Neutrophil (primary cell): Measurements from ENCODE around the gene NLGN2.

Experiments used
- H3K27ac ChIP-seq: fragments of 200-600 bp; sonication (generic); 2 replicates; pipeline ENCODE4 v1.5.1; 2016; ENCODE audit warnings: mild to moderate bottlenecking, moderate library complexity
- H3K27me3 ChIP-seq: fragments of 200-600 bp; sonication (generic); 2 replicates; pipeline ENCODE4 v1.6.0; 2016; ENCODE audit warnings: mild to moderate bottlenecking
- H3K36me3 ChIP-seq: fragments of 200-600 bp; sonication (generic); 2 replicates; pipeline ENCODE4 v1.5.1; 2017
- H3K4me1 ChIP-seq, 2 experiments: fragments of 200-600 bp in 1 of 2; sonication (generic) in 1 of 2; 1 replicate in 1 of 2; 2 replicates in 1 of 2; pipeline versions ENCODE4 v1.5.1 to v1.6.1; 2013 to 2016; ENCODE audit warnings: low read depth in 1 of 2, low read length in 1 of 2, mild to moderate bottlenecking in 1 of 2, moderate library complexity in 1 of 2; ENCODE audit not compliant: control insufficient read depth in 1 of 2, insufficient read depth in 1 of 2
- H3K4me3 ChIP-seq, 2 experiments: fragments of 200-600 bp in 1 of 2; sonication (generic) in 1 of 2; 1 replicate in 1 of 2; 2 replicates in 1 of 2; pipeline ENCODE4 v1.5.1; 2013 to 2016; ENCODE audit warnings: low read depth in 1 of 2, low read length in 1 of 2, mild to moderate bottlenecking in 1 of 2, moderate library complexity in 1 of 2
- H3K9me3 ChIP-seq: fragments of 200-600 bp; sonication (generic); 2 replicates; pipeline ENCODE4 v1.5.1; 2016
- TF ChIP-seq, protein P1 (sequence below): fragments of 200-600 bp; sonication (generic); IDR thresholded peaks from 2 replicates; pipeline ENCODE4 v1.5.1; 2016; ENCODE audit warnings: antibody characterized with exemption

The NLGN2 gene

DNA sequence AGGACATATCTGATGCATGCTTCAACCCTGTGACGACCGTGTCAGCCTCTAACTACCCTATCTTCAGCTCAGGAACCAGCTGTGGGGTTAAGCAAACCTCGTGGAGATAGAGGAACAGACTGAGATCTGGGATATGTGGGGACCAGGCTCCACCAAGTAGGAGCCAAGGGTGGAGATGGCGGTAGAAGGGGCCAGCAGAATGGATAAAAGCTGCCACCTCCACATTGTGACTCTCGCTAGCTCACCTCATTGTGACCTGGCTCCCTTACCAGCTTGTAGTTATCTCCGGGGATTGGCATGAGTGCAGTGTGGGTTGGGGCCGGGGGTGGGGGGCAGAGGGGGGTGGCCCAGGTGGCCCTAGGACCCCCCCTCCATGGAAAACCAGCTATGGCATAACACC lies 17.7 kb downstream of the NLGN2 start, which contains the start of gene SPEM2:
TSS of gene SPEM2 (plus strand) at position 301 of the 400 bp plus-strand sequence. CDS start at position 374, 73 bp downstream.
- H3K4me3 ChIP-seq, result no peak within 1 kb of the TSS
- no peaks in the 10 kb centered on the region for H3K27me3 ChIP-seq
- H3K4me1 ChIP-seq, result no peaks in the 10 kb centered on the region
- TF ChIP-seq, protein P1, sequence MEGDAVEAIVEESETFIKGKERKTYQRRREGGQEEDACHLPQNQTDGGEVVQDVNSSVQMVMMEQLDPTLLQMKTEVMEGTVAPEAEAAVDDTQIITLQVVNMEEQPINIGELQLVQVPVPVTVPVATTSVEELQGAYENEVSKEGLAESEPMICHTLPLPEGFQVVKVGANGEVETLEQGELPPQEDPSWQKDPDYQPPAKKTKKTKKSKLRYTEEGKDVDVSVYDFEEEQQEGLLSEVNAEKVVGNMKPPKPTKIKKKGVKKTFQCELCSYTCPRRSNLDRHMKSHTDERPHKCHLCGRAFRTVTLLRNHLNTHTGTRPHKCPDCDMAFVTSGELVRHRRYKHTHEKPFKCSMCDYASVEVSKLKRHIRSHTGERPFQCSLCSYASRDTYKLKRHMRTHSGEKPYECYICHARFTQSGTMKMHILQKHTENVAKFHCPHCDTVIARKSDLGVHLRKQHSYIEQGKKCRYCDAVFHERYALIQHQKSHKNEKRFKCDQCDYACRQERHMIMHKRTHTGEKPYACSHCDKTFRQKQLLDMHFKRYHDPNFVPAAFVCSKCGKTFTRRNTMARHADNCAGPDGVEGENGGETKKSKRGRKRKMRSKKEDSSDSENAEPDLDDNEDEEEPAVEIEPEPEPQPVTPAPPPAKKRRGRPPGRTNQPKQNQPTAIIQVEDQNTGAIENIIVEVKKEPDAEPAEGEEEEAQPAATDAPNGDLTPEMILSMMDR, result no peak
- no peak within 1 kb of the TSS for H3K27ac ChIP-seq
- no peaks in the 10 kb centered on the region for H3K9me3 ChIP-seq
- H3K36me3 ChIP-seq, result no peaks in the 10 kb centered on the region

DNA sequence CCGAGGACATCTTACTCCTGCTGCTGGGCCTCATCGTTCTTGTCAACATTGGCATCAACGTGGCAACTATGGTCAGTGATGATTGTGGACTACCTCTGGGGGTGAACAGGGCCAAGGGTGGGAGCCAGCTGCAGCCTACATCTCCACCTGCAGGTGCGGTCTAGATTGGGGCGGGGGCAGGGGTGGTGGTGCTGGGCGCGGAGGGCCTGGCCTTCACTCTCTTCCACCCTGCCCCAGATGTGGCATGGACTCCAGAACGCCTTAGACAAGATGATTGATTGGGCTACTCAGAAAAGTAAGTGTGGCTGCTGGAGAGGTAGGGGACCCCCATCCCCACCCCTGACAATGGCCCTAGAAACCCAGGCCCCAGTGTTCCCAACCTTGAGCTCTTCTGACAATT lies 18.1 kb downstream of the NLGN2 start:
- Histone ChIP-seq H3K4me1 (no peaks in the 10 kb centered on the region), H3K9me3 (no peaks in the 10 kb centered on the region), H3K36me3 (no peaks in the 10 kb centered on the region), H3K27me3 (no peaks in the 10 kb centered on the region), H3K27ac (no peak overlapping the region), H3K4me3 (no peak overlapping the region)
- TF ChIP-seq, protein P1, result no peak

DNA sequence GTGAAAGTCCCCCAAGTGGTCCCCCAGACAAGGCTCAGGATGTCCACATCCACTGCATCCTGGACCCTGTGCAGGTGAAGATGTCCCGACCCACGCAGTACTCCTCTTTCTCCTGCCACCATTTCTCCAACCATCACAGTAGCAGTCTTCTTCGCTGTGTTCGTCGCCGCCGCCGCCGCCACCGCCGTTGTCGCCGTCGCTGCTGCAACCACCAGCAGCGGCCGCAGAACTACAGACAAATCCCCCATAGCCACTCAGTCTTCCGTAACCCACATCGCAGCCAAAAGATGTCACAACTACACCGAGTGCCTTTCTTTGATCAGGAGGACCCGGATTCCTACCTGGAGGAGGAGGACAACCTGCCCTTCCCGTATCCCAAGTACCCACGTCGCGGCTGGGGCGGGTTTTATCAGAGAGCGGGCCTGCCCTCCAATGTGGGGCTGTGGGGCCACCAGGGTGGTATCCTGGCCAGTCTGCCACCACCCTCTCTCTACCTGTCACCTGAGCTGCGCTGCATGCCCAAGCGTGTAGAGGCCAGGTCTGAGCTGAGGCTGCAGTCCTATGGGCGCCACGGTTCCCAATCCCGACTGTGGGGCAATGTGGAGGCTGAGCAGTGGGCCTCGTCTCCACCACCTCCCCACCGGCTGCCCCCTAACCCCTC lies 18.7 kb downstream of the NLGN2 start:
- no peak overlapping the region for H3K27ac ChIP-seq
- H3K36me3 ChIP-seq, result no peaks in the 10 kb centered on the region
- H3K4me1 ChIP-seq, result no peaks in the 10 kb centered on the region
- no peaks in the 10 kb centered on the region for H3K9me3 ChIP-seq
- no peaks in the 10 kb centered on the region for H3K27me3 ChIP-seq
- TF ChIP-seq, protein P1, result no peak
- no peak overlapping the region for H3K4me3 ChIP-seq

DNA sequence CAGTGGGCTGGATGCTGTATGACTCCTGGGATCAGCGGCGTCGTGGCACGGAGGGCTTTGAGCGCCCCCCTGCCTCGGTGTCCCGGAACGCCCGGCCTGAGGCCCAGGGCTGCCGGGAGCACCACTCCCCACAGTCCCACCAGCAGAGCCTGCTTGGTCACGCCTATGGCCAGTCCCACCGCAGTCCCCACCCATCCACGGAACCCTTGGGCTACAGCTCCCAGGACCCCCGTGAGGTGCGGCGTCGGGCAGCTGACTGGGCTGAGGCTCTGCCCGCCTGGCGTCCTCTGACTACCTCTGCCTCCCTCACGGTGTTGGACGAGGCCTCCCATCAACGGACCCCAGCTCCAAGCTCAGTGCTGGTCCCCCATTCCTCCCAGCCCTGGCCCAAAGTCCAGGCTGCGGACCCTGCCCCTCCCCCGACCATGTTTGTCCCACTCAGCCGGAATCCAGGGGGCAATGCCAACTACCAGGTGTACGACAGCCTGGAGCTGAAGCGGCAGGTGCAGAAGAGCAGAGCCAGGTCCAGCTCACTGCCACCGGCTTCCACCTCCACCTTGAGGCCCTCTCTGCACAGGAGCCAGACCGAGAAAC lies 19.3 kb downstream of the NLGN2 start:
- Histone ChIP-seq H3K36me3 (no peaks in the 10 kb centered on the region), H3K27me3 (no peaks in the 10 kb centered on the region), H3K4me1 (no peaks in the 10 kb centered on the region), H3K27ac (no peak overlapping the region), H3K4me3 (no peak overlapping the region), H3K9me3 (no peaks in the 10 kb centered on the region)
- TF ChIP-seq, protein P1, result no peak

DNA sequence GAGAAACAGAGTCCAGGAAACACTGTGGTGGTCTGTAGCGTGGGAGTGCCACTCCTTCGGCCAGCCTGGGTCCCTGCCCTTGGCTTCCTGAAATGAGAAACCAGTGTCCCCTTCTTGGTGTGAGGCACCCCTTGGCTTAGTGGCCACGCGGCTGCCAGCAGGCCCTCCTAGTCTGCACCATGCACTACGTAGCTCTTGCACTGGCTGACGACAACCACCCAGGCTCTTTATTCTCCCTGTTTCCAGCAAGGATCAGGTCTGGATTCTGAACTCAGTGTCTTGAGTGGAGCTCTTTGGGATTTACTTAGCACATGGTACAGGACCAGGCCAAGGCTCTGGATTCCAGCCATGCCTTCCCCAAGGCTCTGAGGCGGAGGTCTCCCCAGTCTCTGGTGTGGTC lies 19.9 kb downstream of the NLGN2 start:
- no peaks in the 10 kb centered on the region for H3K36me3 ChIP-seq
- TF ChIP-seq, protein P1, result no peak
- no peaks in the 10 kb centered on the region for H3K9me3 ChIP-seq
- no peaks in the 10 kb centered on the region for H3K27me3 ChIP-seq
- no peak overlapping the region for H3K4me3 ChIP-seq
- no peaks in the 10 kb centered on the region for H3K4me1 ChIP-seq
- no peak overlapping the region for H3K27ac ChIP-seq
